Kidney (tissue), 14 donors: ENCODE data around the gene HKDC1. TPM values are rescaled to one million over a fixed set of nuclear protein-coding genes. Genes with fewer than 3 reads are reported as not detected.
"Not testable (repeated sequence)": the region's sequence is repeated elsewhere in the genome, so short reads cannot be mapped to it uniquely, and the experiment has no call there.

Experiments used
- DNase-seq, 5 donors: peaks; one replicate each; pipeline ENCODE4 v3.0.0-alpha.2; 2013 to 2020
- FAIRE-seq: peaks from 2 replicates; lab custom pipeline; 2012; peaks lifted over from hg19 to GRCh38; lab: Jason Lieb, UNC
- H3K27ac ChIP-seq, 2 donors: one replicate each; pipeline ENCODE4 v1.7.0; 2013; ENCODE audit warnings: low read depth in 2 of 2, low read length in 2 of 2, inconsistent platforms in 1 of 2
- H3K27me3 ChIP-seq: one replicate; pipeline ENCODE4 v1.7.1; 2013; ENCODE audit warnings: low read length, inconsistent platforms; ENCODE audit not compliant: control insufficient read depth, insufficient read depth
- H3K36me3 ChIP-seq, 3 donors: one replicate each; pipeline versions ENCODE4 v1.7.0 to v1.7.1; 2013; ENCODE audit warnings: low read length in 3 of 3, control low read depth in 1 of 3, inconsistent platforms in 1 of 3; ENCODE audit not compliant: insufficient read depth in 3 of 3, control insufficient read depth in 2 of 3
- H3K4me1 ChIP-seq, 3 donors: one replicate each; pipeline versions ENCODE4 v1.7.0 to v1.7.1; 2013; ENCODE audit warnings: low read length in 3 of 3, inconsistent platforms in 1 of 3, low read depth in 1 of 3; ENCODE audit not compliant: control insufficient read depth in 2 of 3, insufficient read depth in 2 of 3
- H3K4me3 ChIP-seq, 3 donors: one replicate each; pipeline versions ENCODE4 v1.7.0 to v1.8.1; 2013; ENCODE audit warnings: low read length in 3 of 3, control low read depth in 1 of 3, inconsistent platforms in 1 of 3
- H3K9ac ChIP-seq, 3 donors: one replicate each; pipeline versions ENCODE4 v1.7.0 to v1.7.1; 2013; ENCODE audit warnings: low read length in 3 of 3, control low read depth in 1 of 3, inconsistent platforms in 1 of 3
- H3K9me3 ChIP-seq, 3 donors: one replicate each; pipeline versions ENCODE4 v1.7.0 to v1.7.1; 2013; ENCODE audit warnings: low read length in 3 of 3, control low read depth in 1 of 3, inconsistent platforms in 1 of 3; ENCODE audit not compliant: control insufficient read depth in 2 of 3, insufficient read depth in 1 of 3
- CTCF ChIP-seq: IDR thresholded peaks from 3 replicates; pipeline ENCODE4 v1.5.1; 2012; ENCODE audit warnings: mild to moderate bottlenecking, moderate library complexity, borderline replicate concordance; ENCODE audit not compliant: insufficient read depth; ENCODE audit errors: extremely low read depth
- intact Hi-C: fragments of 100-400 bp; cut with DNase I; formaldehyde crosslinking; loops from one replicate; pipeline ENCODE4 v1.11.1; 2022
- polyA plus RNA-seq: library from polyadenylated mRNA; stranded (reverse); fragments of 350-450 nt; fragmentation: Illumina TruSeq; extraction: RNeasy Lipid Tissue Mini Kit (QIAGEN cat#74804); gene quantifications from one replicate; pipeline ENCODE4 v1.2.3, GENCODE V29; 2014; ENCODE audit warnings: low read depth, low replicate concordance; ENCODE audit not compliant: insufficient read depth
- total RNA-seq: library from RNA; stranded (reverse); fragmentation: NEBNext Ultra II Directional; extraction: Animal tissue kit (Norgen Biotek cat#: 25700); gene quantifications from one replicate; pipeline ENCODE4 v1.2.1, GENCODE V29; 2021
- donor health status: control.
- donor health status: control.
- donor health status: control.
- donor health status: control.
- donor health status: control.
- donor health status: DM: yes; HTN: yes; CAD: no.
- donor health status: Normal renal cell carcinoma (clear cell type).

Gene HKDC1
- total and polyA plus RNA-seq, 2 donors from 2014 or later = 8.3 to 27.4 TPM

- Histone ChIP-seq H3K27ac (no peak overlapping the region), H3K27me3 (no peaks in the 10 kb centered on the region), H3K4me1 (no peaks in the 10 kb centered on the region), H3K9me3 (no peaks in the 10 kb centered on the region), H3K4me3 (no peak overlapping the region), H3K9ac (no peak overlapping the region), H3K36me3 (no peaks in the 10 kb centered on the region)
- FAIRE-seq (no peak), DNase-seq (no peak)
- no peak for TF ChIP-seq CTCF
- intact Hi-C loops = no loop called here
These were observed 86.3 kb downstream of the HKDC1 start for GRCh38 chr10:69306421-69306820.

DNA sequence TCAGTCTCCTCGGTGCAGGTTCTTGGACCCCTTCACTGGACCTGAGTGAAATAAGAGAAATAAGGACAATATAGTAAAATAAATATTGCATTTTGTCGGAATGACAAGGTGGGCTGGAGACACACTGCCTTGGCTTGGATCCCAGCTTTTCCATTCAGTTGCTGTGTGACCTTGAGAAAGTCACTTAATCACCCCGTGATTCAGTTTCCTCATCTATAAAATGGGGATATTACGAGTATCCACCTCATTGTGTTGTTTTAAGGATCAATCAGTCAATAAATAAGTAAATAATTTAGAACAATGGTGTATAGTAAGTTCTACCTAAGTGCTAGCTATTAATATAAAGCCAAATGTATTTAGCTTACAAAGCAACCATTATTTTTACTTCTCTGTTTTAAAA is 87.3 kb downstream of the HKDC1 start:
- no peaks in the 10 kb centered on the region for H3K9me3 ChIP-seq
- intact Hi-C loops = no loop called here
- no peak for FAIRE-seq
- no peak overlapping the region for H3K4me3 ChIP-seq
- no peak for DNase-seq
- H3K4me1 ChIP-seq = no peaks in the 10 kb centered on the region
- no peaks in the 10 kb centered on the region for H3K36me3 ChIP-seq
- no peak overlapping the region for H3K27ac ChIP-seq
- no peak overlapping the region for H3K9ac ChIP-seq
- H3K27me3 ChIP-seq = no peaks in the 10 kb centered on the region
- no peak for TF ChIP-seq CTCF

DNA sequence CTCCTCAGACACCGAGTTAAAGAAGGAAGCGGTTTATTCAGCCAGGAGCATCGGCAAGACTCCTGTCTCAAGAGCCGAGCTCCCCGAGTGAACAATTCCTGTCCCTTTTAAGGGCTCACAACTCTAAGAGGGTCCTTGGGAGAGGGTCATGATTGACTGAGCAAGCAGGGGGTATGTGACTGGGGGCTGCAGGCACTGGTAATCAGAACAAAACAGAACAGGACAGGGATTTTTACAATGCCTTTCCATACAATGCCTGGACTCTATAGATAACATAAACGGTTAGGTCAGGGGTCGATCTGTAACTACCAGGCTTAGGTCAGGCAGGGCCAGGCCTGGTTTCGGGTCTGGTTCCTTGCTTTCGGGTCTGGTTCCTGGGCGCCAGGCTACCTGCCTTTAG is 88.2 kb downstream of the HKDC1 start:
- H3K9me3 ChIP-seq, intact Hi-C loops, FAIRE-seq, H3K4me1 ChIP-seq, H3K36me3 ChIP-seq, H3K4me3 ChIP-seq, H3K27ac ChIP-seq, H3K27me3 ChIP-seq, H3K9ac ChIP-seq, DNase-seq: not testable (repeated sequence)

- Histone ChIP-seq H3K9me3 (no peaks in the 10 kb centered on the region), H3K4me1 (no peaks in the 10 kb centered on the region), H3K9ac (no peak overlapping the region), H3K4me3 (no peak overlapping the region), H3K27ac (no peak overlapping the region), H3K27me3 (no peaks in the 10 kb centered on the region), H3K36me3 (no peaks in the 10 kb centered on the region)
- DNase-seq (no peak), FAIRE-seq (no peak)
- intact Hi-C loops = no loop called here
- no peak for TF ChIP-seq CTCF
These were observed 91.2 kb downstream of the HKDC1 start for GRCh38 chr10:69311309-69311708.
